HuH-7.5 (cell line): ENCODE measurements around the gene ATF6.

Experiments used
- DNase-seq: peaks from one replicate; pipeline ENCODE4 v3.0.0; 2011; ENCODE audit warnings: low spot score

The ATF6 gene

DNA sequence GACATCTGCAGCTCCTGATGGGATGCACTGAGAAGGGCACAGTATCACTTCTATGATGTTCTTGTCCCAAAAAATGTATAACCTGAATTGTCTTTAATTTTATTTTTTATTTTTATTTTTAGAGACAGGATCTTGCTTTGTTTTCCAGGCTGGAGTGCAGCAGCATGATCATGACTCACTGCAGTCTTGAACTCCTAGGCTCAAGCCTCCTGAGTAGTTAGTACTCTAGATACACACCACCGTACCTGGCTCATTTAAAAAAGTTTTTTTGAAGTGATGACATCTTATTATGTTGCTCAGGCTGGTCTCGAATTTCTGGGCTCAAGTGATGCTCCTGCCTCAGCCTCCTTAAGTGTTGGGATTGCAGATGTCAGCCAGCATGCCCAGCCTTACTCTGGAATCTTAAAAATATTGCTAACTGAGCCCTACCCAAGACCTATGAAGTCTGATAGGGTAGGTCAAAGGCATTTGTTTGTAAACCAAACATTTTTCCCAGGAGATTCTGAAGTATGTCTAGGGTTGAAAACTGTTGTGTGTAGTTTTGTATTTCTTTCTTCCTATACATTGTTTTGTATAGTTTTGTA, 68.9 kb downstream of the ATF6 start:
- DNase-seq = no peak

- no peak for DNase-seq
These were observed 69.9 kb downstream of the ATF6 start for GRCh38 chr1:161836018-161836417.

- DNase-seq = no peak
These were observed 72.2 kb downstream of the ATF6 start for GRCh38 chr1:161838362-161838761.

DNA sequence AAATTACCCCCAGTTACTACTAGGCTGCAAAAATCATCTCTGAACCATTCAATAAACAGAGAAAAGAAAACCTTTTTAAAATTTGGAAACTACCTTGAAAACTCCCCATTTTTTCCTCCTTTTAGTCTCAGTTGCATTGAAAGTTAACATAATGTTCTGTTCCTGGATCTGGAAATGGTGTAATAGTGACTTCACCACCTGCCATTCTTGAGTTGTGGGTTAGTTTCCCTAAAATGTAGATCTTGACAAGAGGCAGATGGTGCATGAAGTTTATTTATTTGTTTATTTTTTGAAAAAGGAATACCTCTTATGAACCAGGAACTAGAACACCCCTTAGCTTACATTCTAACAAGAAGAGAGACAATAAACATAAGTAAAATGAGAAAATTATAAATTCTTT, 72.8 kb downstream of the ATF6 start:
- DNase-seq = no peak

DNA sequence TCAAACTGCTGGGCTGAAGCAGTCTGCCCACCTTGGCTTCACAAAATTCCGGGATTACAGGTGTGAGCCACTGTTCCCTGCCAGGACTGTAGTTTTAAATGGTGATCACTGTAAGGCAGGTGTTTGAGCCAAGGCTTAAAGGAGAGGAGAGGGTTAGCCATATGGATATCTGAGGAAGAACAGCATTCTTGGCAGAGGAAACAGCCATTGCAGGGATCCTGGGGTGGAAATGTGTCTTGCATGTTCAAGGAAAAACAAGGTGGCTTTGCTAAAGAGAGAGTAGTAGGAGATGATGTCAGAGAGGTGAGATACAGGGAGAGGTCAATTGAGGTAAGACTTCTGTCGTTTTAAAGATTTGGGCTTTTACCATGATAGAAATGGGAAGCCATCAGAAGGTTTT, 73.5 kb downstream of the ATF6 start:
- DNase-seq = no peak

DNA sequence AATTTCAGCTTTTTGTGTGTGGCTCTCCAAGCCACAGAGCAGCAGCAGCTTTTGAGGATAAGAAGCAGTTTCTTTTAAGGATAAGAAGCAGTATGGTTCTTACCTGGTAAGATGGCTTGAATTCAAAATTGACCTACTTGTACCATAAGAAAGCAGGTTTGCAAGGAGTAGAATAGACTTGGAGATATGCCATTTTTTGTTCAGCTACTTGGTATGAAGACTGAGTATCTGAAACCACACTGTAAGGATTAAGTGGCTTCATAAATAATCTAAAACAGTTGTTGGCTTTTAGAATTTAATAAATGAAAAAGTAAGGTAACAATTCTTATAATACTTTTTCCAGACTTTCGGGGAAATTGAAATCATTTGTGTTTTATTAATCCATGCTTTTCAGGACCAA, 74.2 kb downstream of the ATF6 start:
- no peak for DNase-seq

- no peak for DNase-seq
These were observed 77.0 kb downstream of the ATF6 start for GRCh38 chr1:161843156-161843555.

- DNase-seq = no peak
These were observed 78.6 kb downstream of the ATF6 start for GRCh38 chr1:161844696-161845095.

GRCh38 chr1:161848676-161849075, 82.6 kb downstream of the ATF6 start:
- DNase-seq = no peak

DNA sequence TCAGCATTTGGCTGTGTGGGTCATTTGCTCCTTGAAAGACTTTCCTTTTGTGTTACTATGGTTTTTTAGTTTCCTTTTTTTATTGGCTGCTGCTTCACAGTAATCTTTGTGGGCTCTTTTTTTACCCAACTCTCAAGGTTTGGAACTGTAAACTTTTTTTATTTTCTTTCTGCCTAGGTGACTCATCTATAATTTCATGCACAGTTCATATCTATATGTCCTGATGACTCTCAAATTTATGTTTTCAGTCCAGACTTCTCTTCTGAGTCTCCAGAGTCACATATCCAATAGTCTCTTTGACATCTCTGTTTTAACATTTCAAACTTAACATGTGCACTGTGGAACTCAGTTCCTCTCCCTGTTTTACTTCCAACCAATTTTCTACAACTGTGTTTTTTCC, 83.4 kb downstream of the ATF6 start:
- no peak for DNase-seq

DNA sequence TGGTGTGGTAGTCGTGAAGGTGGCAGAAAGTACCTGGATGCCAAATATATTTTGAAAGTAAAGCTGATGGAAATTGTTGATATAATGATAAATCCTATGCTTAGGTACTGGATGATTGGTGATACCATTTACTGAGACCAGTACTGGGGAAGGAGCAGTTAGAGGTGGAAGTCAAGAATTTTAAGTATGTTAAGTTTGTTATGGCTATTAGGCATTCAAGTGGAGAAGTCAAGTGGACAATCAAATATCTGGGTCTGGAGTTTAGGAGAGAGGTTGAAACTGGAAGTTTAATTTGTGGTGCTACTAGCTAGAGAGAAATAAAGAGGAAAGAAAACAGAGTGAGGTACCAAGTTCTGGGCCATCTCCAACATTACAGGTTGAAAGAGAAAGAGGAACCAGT, 89.1 kb downstream of the ATF6 start:
- DNase-seq = no peak

GRCh38 chr1:161858271-161858670, 92.2 kb downstream of the ATF6 start:
- no peak for DNase-seq

DNA sequence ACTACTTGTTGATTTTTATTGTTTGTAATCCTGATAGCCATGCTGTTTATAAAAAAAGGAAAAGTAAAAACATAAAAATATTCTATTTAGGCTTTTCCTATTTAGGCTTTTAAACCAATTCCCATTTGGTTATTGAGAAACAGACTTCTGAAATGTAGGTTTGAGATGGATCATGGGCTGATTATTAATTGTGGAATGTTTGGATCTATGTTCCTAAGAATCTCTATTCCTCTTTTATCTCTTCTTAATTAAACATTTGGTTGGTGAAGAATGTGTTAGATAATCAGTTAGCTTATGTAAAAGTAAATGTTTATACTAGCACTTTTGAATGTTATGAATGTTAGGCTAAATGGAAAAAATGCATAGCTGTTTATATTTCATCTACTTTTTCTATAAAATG, 97.4 kb downstream of the ATF6 start:
- no peak for DNase-seq

- DNase-seq = no peak
These were observed 98.5 kb downstream of the ATF6 start for GRCh38 chr1:161864577-161864976.

DNA sequence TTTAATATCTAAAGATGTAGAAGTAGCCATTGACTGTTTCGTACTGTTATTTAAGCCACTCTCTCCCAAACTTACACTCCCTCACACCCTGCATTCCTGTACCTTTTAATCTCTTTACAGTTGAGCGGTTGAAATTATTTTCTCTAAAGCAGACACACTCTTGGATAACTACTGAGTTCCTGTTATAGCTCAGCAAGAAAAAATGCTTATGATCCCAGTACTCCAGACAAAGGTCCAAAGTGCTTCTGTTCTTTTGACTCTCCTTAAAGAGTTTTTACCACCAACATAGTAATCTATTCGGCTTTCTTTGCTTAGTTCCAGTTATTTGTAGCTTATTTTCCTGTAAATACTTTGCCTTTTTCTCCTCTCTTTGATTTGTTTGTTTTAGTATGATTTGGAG, 100.1 kb downstream of the ATF6 start:
- no peak for DNase-seq

DNA sequence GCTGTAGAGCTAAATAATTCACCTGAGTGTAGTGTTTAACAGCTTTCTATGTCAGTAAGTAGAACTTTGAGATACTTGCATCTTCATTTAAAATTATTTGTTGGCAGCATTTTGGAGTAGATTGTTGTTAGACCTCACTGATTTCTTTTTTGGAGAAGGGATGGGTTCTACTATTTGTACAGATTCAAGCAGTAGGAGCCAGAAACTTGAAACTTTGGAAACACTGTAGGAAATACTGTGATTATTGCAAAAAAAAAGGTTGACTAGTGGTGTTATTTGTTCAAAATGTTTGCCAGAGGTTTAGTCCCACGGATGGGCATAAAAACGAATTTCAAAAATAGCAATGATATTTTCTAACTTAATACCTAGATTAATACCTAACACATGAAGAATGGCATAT, 102.7 kb downstream of the ATF6 start:
- no peak for DNase-seq

GRCh38 chr1:161869291-161869690, 103.2 kb downstream of the ATF6 start:
- no peak for DNase-seq

- DNase-seq = no peak
These were observed 106.4 kb downstream of the ATF6 start for GRCh38 chr1:161872506-161872905.

DNA sequence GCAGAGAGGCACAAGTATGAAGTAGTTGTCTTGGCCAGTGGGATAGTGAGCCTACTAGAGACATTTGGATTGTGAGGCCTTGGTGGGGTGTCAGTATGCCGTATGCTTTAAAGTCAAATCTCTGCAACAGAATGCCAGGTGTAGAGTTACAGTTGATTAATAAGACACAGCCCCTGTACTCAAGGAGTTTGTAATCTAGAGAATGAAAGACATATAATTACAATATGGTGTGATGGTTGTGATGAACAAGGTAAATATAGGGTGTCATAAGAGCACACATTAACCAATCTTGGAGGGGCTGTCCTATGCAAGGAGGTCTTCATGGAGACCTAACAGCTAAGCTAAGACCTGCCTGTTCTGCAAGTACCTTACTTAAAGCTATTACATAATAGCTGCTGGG, 113.1 kb downstream of the ATF6 start:
- no peak for DNase-seq

DNA sequence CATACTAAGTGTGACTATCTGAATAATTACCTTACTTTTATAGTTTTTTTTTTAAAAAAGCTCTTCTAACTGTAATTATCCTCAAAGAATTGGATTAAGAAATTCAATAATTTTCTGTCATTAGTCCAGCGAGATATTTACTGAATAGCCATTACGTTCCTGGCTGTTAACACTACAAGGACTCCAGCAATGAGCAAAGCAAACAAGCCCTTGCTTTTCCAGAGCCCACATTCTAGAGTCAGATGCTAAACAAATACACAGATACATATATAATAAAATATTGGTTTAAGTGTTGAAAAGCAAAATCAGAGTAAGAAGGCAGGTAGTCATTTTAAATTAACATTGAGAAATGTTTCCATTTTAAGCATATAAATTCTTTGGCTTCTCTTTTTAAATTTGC, 118.4 kb downstream of the ATF6 start:
- peak; percentile 20 for DNase-seq

DNA sequence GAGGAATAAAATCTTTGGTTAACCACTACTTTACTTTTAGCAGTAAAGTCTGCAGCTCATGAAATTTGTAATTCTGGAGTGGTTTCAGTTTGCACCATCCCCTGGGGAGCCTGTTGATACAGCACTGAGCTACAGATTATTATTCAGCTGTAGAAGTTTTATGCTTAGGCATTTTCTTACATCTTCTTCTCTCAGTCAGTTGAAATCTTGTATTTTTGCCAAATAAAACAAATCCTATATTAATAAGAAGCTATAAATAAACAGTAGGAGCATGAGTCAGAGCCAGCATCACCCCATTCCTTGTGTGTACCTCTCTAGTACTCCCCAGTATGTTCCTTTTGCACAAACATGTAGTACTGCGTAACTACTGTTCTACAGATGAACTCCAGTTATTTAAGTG, 118.9 kb downstream of the ATF6 start:
- DNase-seq = no peak

DNA sequence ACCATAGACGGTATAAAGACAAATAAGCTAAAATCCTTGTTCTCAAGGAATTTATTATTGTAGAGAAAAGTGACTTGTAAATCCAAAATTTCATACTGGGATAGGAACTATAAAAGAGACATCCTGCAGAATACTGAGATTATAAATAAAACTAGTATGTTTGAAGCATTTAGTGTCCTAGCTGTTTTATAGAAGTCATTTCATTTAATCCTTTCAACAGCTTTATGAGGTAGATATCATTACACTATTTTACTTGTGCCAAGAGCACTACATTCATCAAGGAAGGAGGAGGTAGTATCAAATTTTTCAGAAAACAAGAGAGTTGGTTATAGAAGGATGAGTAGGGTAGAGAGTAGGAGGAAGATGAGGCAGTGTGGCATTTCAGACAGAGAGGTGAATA, 119.6 kb downstream of the ATF6 start:
- DNase-seq = no peak

GRCh38 chr1:161886589-161886988, 120.5 kb downstream of the ATF6 start:
- DNase-seq = no peak

DNA sequence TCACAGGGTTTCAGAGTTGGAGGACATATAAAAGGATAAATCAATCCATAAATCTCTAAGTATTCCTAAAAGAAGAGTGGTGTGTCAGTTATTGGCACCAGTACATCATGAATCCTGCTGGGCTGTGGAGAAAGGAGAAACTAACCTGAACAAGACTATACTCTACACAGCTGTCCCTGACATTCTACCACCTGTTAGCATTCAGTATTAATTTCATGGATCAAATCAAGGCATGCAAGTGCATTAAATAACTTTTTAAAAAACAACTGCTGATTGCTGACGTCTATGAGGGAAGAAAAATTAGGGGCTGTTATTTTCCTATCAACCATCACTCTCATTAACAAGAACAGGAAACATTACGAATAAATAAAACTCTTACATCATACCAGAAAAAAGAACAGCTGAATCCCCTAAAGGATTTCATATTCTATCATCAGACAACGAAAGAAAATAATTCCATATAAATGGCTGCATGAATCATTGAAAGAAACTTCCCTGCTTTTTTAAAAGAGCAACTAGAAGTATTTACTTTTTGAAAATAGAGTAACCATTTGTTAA, 121.7 kb downstream of the ATF6 start:
- DNase-seq = no peak

DNA sequence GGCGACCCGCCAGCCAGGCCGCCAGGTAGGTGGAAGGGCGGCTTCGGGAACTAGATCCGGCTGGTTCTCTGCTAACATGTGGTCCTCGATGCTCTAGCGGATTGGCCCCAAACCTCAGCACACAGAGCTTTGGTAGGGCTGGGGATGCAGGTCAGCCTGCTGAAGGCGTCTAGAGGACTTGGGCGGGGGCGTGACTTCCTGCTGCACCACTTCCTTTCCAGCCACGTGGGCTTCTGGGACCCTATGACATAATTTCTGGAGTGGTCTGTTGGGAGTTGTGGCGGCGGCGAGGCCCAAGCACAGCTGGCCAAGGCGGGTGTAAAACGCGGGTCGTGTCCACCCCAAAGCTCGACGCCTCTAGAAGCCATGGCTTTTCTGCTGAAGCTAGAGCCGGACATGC, 124.5 kb downstream of the ATF6 start:
- no peak for DNase-seq
